ENCODE results near the gene HEATR3.

HEATR3 gene

GRCh38 chr16:50065624-50066481, at the start of gene HEATR3:
HEATR3 (plus strand) TSS chr16:50065970; CDS start chr16:50066132, 162 bp downstream.
- peak; percentile 90 for DNase-seq

GRCh38 chr16:50017553-50017952, 48.2 kb upstream of the HEATR3 start:
- no peak for DNase-seq

GRCh38 chr16:50021544-50021943, 44.2 kb upstream of the HEATR3 start:
- peak; percentile 76 for DNase-seq

GRCh38 chr16:50023641-50024040, 42.1 kb upstream of the HEATR3 start:
- no peak for DNase-seq

GRCh38 chr16:50024207-50024606, 41.6 kb upstream of the HEATR3 start:
- no peak for DNase-seq

GRCh38 chr16:50024684-50025536, 40.9 kb upstream of the HEATR3 start, which contains the start of gene CNEP1R1:
CNEP1R1 (plus strand) TSS chr16:50025225; CDS start chr16:50025316, 91 bp downstream.
- peak; percentile 96 for DNase-seq

GRCh38 chr16:50025537-50025931, 40.2 kb upstream of the HEATR3 start:
- no peak for DNase-seq

GRCh38 chr16:50027829-50028228, 37.9 kb upstream of the HEATR3 start:
- DNase-seq: no peak

- no peak for DNase-seq
These were observed 30.2 kb upstream of the HEATR3 start for GRCh38 chr16:50035468-50035992.

- no peak for DNase-seq
These were observed 29.3 kb upstream of the HEATR3 start for GRCh38 chr16:50036426-50036825.

- DNase-seq: peak; percentile 77
These were observed 28.0 kb upstream of the HEATR3 start for GRCh38 chr16:50037662-50038220.

- DNase-seq: peak; percentile 10
These were observed 27.5 kb upstream of the HEATR3 start for GRCh38 chr16:50038286-50038685.

GRCh38 chr16:50038756-50039529, 26.8 kb upstream of the HEATR3 start:
- DNase-seq: peak; percentile 95

- DNase-seq: no peak
These were observed 25.8 kb upstream of the HEATR3 start for GRCh38 chr16:50040018-50040417.

- no peak for DNase-seq
These were observed 25.1 kb upstream of the HEATR3 start for GRCh38 chr16:50040710-50041109.

- DNase-seq: no peak
These were observed 22.4 kb upstream of the HEATR3 start for GRCh38 chr16:50043358-50043757.

GRCh38 chr16:50045412-50045811, 20.4 kb upstream of the HEATR3 start:
- DNase-seq: no peak

- DNase-seq: no peak
These were observed 18.9 kb upstream of the HEATR3 start for GRCh38 chr16:50046853-50047252.

- DNase-seq: no peak
These were observed 17.9 kb upstream of the HEATR3 start for GRCh38 chr16:50047864-50048263.

GRCh38 chr16:50050802-50051201, 15.0 kb upstream of the HEATR3 start:
- no peak for DNase-seq

GRCh38 chr16:50056226-50056625, 9.5 kb upstream of the HEATR3 start:
- DNase-seq: no peak

- DNase-seq: no peak
These were observed 7.5 kb upstream of the HEATR3 start for GRCh38 chr16:50058091-50058771.

Data from MV-4-11 (cell line).